Activated T-helper 2 cell treated with anti-CD3 and anti-CD28 coated beads, Interferon-gamma antibody, Interleukin-2, Interleukin-4, amounts not matched to agents 10 μg/mL and 5 μg/mL and 100 μg/mL, durations not matched to agents 14 hours and 24 hours and 36 hours (primary cell): Measurements from ENCODE around the gene SIGLEC15. TPM values are rescaled to one million over a fixed set of nuclear protein-coding genes. Genes with fewer than 3 reads are reported as not detected.

Experiments used
- DNase-seq: peaks from one replicate; pipeline ENCODE4 v3.0.0; 2021; ENCODE audit warnings: low spot score
- H3K27ac Mint-ChIP-seq: one replicate; pipeline ENCODE4 v1.8.0; 2021; ENCODE audit warnings: mixed read lengths
- H3K27me3 Mint-ChIP-seq: one replicate; pipeline ENCODE4 v1.8.0; 2021; ENCODE audit warnings: low read depth, mixed read lengths
- H3K36me3 Mint-ChIP-seq: one replicate; pipeline ENCODE4 v1.8.0; 2021; ENCODE audit warnings: low read depth, mixed read lengths
- H3K4me1 Mint-ChIP-seq: one replicate; pipeline ENCODE4 v1.8.0; 2021; ENCODE audit warnings: low read depth, mixed read lengths
- H3K4me3 Mint-ChIP-seq: one replicate; pipeline ENCODE4 v1.8.0; 2021; ENCODE audit warnings: low read depth, mild to moderate bottlenecking, moderate library complexity, mixed read lengths
- H3K9me3 Mint-ChIP-seq: one replicate; pipeline ENCODE4 v1.8.0; 2021; ENCODE audit warnings: mixed read lengths
- intact Hi-C: fragments of 100-400 bp; cut with micrococcal nuclease; formaldehyde crosslinking; loops from one replicate; pipeline ENCODE4 v1.15.1; 2023
- total RNA-seq: library from RNA; stranded (reverse); gene quantifications from 2 replicates; pipeline ENCODE4 v1.2.3, GENCODE V29; 2022

SIGLEC15 gene
- total RNA-seq, 1 donor from 2014 or later, result not detected

GRCh38 chr18:45854036-45854586, 28.6 kb downstream of the SIGLEC15 start:
- Mint-ChIP-seq H3K9me3 (no peaks in the 10 kb centered on the region), H3K27me3 (no peaks in the 10 kb centered on the region), H3K36me3 (peaks cover 66% of the 10 kb centered on the region), H3K4me1 (no peaks in the 10 kb centered on the region), H3K27ac (no peak overlapping the region), H3K4me3 (no peak overlapping the region)
- intact Hi-C loops, result no loop called here
- DNase-seq, result no peak

- Mint-ChIP-seq H3K36me3 (peaks cover 80% of the 10 kb centered on the region), H3K27me3 (no peaks in the 10 kb centered on the region), H3K4me1 (no peaks in the 10 kb centered on the region), H3K27ac (no peak overlapping the region), H3K4me3 (no peak overlapping the region), H3K9me3 (no peaks in the 10 kb centered on the region)
- no peak for DNase-seq
- intact Hi-C loops, result no loop called here
Measured at GRCh38 chr18:45856531-45856930, 31.1 kb downstream of the SIGLEC15 start.

GRCh38 chr18:45859334-45859733, 33.9 kb downstream of the SIGLEC15 start:
- intact Hi-C loops, result no loop called here
- no peak overlapping the region for H3K4me3 Mint-ChIP-seq
- peaks cover 85% of the 10 kb centered on the region for H3K36me3 Mint-ChIP-seq
- DNase-seq, result no peak
- peaks cover 4% of the 10 kb centered on the region for H3K4me1 Mint-ChIP-seq
- no peak overlapping the region for H3K27ac Mint-ChIP-seq
- no peaks in the 10 kb centered on the region for H3K27me3 Mint-ChIP-seq
- peaks cover 7% of the 10 kb centered on the region for H3K9me3 Mint-ChIP-seq

- no peak for DNase-seq
- H3K27me3 Mint-ChIP-seq, result no peaks in the 10 kb centered on the region
- peaks cover 11% of the 10 kb centered on the region for H3K9me3 Mint-ChIP-seq
- peaks cover 6% of the 10 kb centered on the region for H3K4me1 Mint-ChIP-seq
- no peak overlapping the region for H3K4me3 Mint-ChIP-seq
- H3K27ac Mint-ChIP-seq, result no peak overlapping the region
- H3K36me3 Mint-ChIP-seq, result peaks cover 86% of the 10 kb centered on the region
- intact Hi-C loops, result no loop called here
Measured at GRCh38 chr18:45860492-45860891, 35.0 kb downstream of the SIGLEC15 start.

GRCh38 chr18:45860971-45861370, 35.5 kb downstream of the SIGLEC15 start:
- peaks cover 11% of the 10 kb centered on the region for H3K9me3 Mint-ChIP-seq
- intact Hi-C loops, result no loop called here
- H3K36me3 Mint-ChIP-seq, result peaks cover 86% of the 10 kb centered on the region
- no peak overlapping the region for H3K27ac Mint-ChIP-seq
- peaks cover 6% of the 10 kb centered on the region for H3K4me1 Mint-ChIP-seq
- no peak overlapping the region for H3K4me3 Mint-ChIP-seq
- no peak for DNase-seq
- no peaks in the 10 kb centered on the region for H3K27me3 Mint-ChIP-seq

GRCh38 chr18:45861926-45862325, 36.5 kb downstream of the SIGLEC15 start:
- no peaks in the 10 kb centered on the region for H3K27me3 Mint-ChIP-seq
- no peak for DNase-seq
- intact Hi-C loops, result no loop called here

GRCh38 chr18:45863469-45863868, 38.0 kb downstream of the SIGLEC15 start:
- Mint-ChIP-seq H3K9me3 (peaks cover 11% of the 10 kb centered on the region), H3K27ac (peak overlapping the region; percentile 24), H3K27me3 (no peaks in the 10 kb centered on the region), H3K4me3 (no peak overlapping the region), H3K36me3 (peaks cover 93% of the 10 kb centered on the region), H3K4me1 (peaks cover 8% of the 10 kb centered on the region)
- no peak for DNase-seq
- intact Hi-C loops, result no loop called here

More at GRCh38 chr18:45861926-45862325, 36.5 kb downstream of the SIGLEC15 start:
- Mint-ChIP-seq H3K9me3 (peaks cover 11% of the 10 kb centered on the region), H3K36me3 (peaks cover 88% of the 10 kb centered on the region), H3K4me3 (no peak overlapping the region), H3K27ac (no peak overlapping the region), H3K4me1 (peaks cover 8% of the 10 kb centered on the region)

GRCh38 chr18:45864081-45864480, 38.6 kb downstream of the SIGLEC15 start:
- no peak for DNase-seq
- Mint-ChIP-seq H3K4me1 (peaks cover 8% of the 10 kb centered on the region), H3K27ac (no peak overlapping the region), H3K27me3 (no peaks in the 10 kb centered on the region), H3K36me3 (peaks cover 88% of the 10 kb centered on the region), H3K4me3 (no peak overlapping the region), H3K9me3 (peaks cover 11% of the 10 kb centered on the region)
- intact Hi-C loops, result no loop called here

- Mint-ChIP-seq H3K27ac (no peak overlapping the region), H3K36me3 (peaks cover 88% of the 10 kb centered on the region), H3K27me3 (no peaks in the 10 kb centered on the region), H3K4me1 (peaks cover 8% of the 10 kb centered on the region), H3K4me3 (no peak overlapping the region), H3K9me3 (peaks cover 11% of the 10 kb centered on the region)
- no peak for DNase-seq
- intact Hi-C loops, result no loop called here
Measured at GRCh38 chr18:45865466-45865865, 40.0 kb downstream of the SIGLEC15 start.

- Mint-ChIP-seq H3K9me3 (peaks cover 25% of the 10 kb centered on the region), H3K4me1 (peaks cover 23% of the 10 kb centered on the region)
- intact Hi-C loops, result loop anchor here (10.0 kb wide), 1 partner anchor 1044 kb away; the partner anchor contains the start of genes KATNAL2 and PIAS2
Measured at GRCh38 chr18:45870419-45870818, 44.9 kb downstream of the SIGLEC15 start.

GRCh38 chr18:45871431-45872084, 46.1 kb downstream of the SIGLEC15 start:
- no peak for DNase-seq
- H3K9me3 Mint-ChIP-seq, result peaks cover 29% of the 10 kb centered on the region
- peaks cover 24% of the 10 kb centered on the region for H3K4me1 Mint-ChIP-seq
- H3K36me3 Mint-ChIP-seq, result peaks cover 86% of the 10 kb centered on the region
- H3K27ac Mint-ChIP-seq, result no peak overlapping the region
- H3K27me3 Mint-ChIP-seq, result no peaks in the 10 kb centered on the region
- intact Hi-C loops, result loop anchor here (10.0 kb wide), 1 partner anchor 1043 kb away; the partner anchor contains the start of genes KATNAL2 and PIAS2
- no peak overlapping the region for H3K4me3 Mint-ChIP-seq

More at GRCh38 chr18:45870419-45870818, 44.9 kb downstream of the SIGLEC15 start:
- no peak for DNase-seq
- Mint-ChIP-seq H3K4me3 (no peak overlapping the region), H3K27ac (no peak overlapping the region), H3K27me3 (no peaks in the 10 kb centered on the region), H3K36me3 (peaks cover 87% of the 10 kb centered on the region)

GRCh38 chr18:45874491-45875184, 49.2 kb downstream of the SIGLEC15 start:
- H3K27me3 Mint-ChIP-seq, result no peaks in the 10 kb centered on the region
- H3K9me3 Mint-ChIP-seq, result peaks cover 29% of the 10 kb centered on the region
- intact Hi-C loops, result loop anchor here (1.0 to 10.0 kb wide), 10 partner anchors 37 to 1040 kb away; partner anchors contain the start of genes EPG5, KATNAL2, PIAS2 and PSTPIP2
- peak overlapping the region; percentile 89 for H3K27ac Mint-ChIP-seq
- peak overlapping the region; percentile 6 for H3K4me3 Mint-ChIP-seq
- DNase-seq, result peak; percentile 38
- peaks cover 81% of the 10 kb centered on the region for H3K36me3 Mint-ChIP-seq
- peaks cover 24% of the 10 kb centered on the region for H3K4me1 Mint-ChIP-seq

GRCh38 chr18:45876161-45876560, 50.7 kb downstream of the SIGLEC15 start:
- no peak for DNase-seq
- intact Hi-C loops, result loop anchor here (5.0 to 10.0 kb wide), 2 partner anchors 39 to 1039 kb away; partner anchors contain the start of genes KATNAL2 and PIAS2
- H3K4me1 Mint-ChIP-seq, result peaks cover 29% of the 10 kb centered on the region
- no peak overlapping the region for H3K4me3 Mint-ChIP-seq
- H3K27me3 Mint-ChIP-seq, result no peaks in the 10 kb centered on the region
- H3K27ac Mint-ChIP-seq, result no peak overlapping the region
- H3K36me3 Mint-ChIP-seq, result peaks cover 79% of the 10 kb centered on the region
- H3K9me3 Mint-ChIP-seq, result peaks cover 29% of the 10 kb centered on the region
